Measurements from ENCODE around the gene LAMP2. TPM values are rescaled to one million over a fixed set of nuclear protein-coding genes. Genes with fewer than 3 reads are reported as not detected.

LAMP2 gene
- total RNA-seq, 1 experiment from 2014 or later = 87.1 TPM

- no peak for DNase-seq
- H3K4me3 ChIP-seq = no peak overlapping the region
- no peaks in the 10 kb centered on the region for H3K9me3 ChIP-seq
- no peaks in the 10 kb centered on the region for H3K36me3 ChIP-seq
- H3K27me3 ChIP-seq = no peaks in the 10 kb centered on the region
These were observed 66.7 kb downstream of the LAMP2 start for GRCh38 chrX:120402369-120402768.

DNA sequence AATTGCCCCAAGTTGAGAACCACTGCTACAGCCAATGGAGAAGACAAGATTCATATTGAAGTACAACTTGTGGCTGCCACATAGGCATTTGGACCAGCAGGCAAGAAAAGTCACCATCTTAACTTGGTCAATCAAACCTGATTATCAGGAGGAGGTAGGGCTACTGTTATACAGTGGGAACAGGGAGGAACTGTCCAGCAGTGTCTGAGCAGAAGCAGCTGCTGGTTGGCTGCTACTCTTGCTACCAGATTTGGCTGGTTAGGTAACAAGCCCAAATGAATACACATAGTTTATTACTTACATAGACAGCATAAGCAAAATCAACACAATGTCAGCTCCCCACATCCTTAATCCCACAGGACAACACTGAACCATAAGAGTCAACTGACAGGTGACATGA lies 67.8 kb downstream of the LAMP2 start:
- H3K36me3 ChIP-seq = no peaks in the 10 kb centered on the region
- no peak for DNase-seq
- H3K27me3 ChIP-seq = no peaks in the 10 kb centered on the region
- no peak overlapping the region for H3K4me3 ChIP-seq
- no peaks in the 10 kb centered on the region for H3K9me3 ChIP-seq

- Histone ChIP-seq H3K4me3 (no peak overlapping the region), H3K27me3 (no peaks in the 10 kb centered on the region), H3K9me3 (no peaks in the 10 kb centered on the region), H3K36me3 (no peaks in the 10 kb centered on the region)
- no peak for DNase-seq
These were observed 88.4 kb downstream of the LAMP2 start for GRCh38 chrX:120380699-120381098.

- no peak for DNase-seq
- H3K36me3 ChIP-seq = no peaks in the 10 kb centered on the region
- H3K4me3 ChIP-seq = no peak overlapping the region
- no peaks in the 10 kb centered on the region for H3K27me3 ChIP-seq
- H3K9me3 ChIP-seq = no peaks in the 10 kb centered on the region
These were observed 89.0 kb downstream of the LAMP2 start for GRCh38 chrX:120379937-120380681.

GRCh38 chrX:120378570-120378969 lies 90.5 kb downstream of the LAMP2 start:
- no peaks in the 10 kb centered on the region for H3K36me3 ChIP-seq
- H3K4me3 ChIP-seq = no peak overlapping the region
- H3K27me3 ChIP-seq = no peaks in the 10 kb centered on the region
- no peak for DNase-seq
- no peaks in the 10 kb centered on the region for H3K9me3 ChIP-seq

Other genes with a start within 250 kb of the LAMP2 start
- gene ZBTB33, start 218.5 kb downstream of the LAMP2 start, total RNA-seq (2014; rRNA removed; shearing (Covaris generic); ENCODE audit: low replicate concordance) = 8.2 and 16.5 TPM in 2 replicates
- not detected in 2 replicates for gene TMEM255A, start 157.8 kb downstream of the LAMP2 start, total RNA-seq (2014; rRNA removed; shearing (Covaris generic); ENCODE audit: low replicate concordance)
- gene ATP1B4, start 107.2 kb downstream of the LAMP2 start, total RNA-seq (2014; rRNA removed; shearing (Covaris generic); ENCODE audit: low replicate concordance) = not detected in 2 replicates
- gene CUL4B, start 91.7 kb upstream of the LAMP2 start, total RNA-seq (2014; rRNA removed; shearing (Covaris generic); ENCODE audit: low replicate concordance) = 19.0 and 22.3 TPM in 2 replicates
- gene MCTS1, start 134.8 kb upstream of the LAMP2 start, total RNA-seq (2014; rRNA removed; shearing (Covaris generic); ENCODE audit: low replicate concordance) = 130 and 189 TPM in 2 replicates
- 22.1 and 31.5 TPM in 2 replicates for gene C1GALT1C1, start 160.8 kb upstream of the LAMP2 start, total RNA-seq (2014; rRNA removed; shearing (Covaris generic); ENCODE audit: low replicate concordance)